ENCODE measurements around the gene GRID1.

DNA sequence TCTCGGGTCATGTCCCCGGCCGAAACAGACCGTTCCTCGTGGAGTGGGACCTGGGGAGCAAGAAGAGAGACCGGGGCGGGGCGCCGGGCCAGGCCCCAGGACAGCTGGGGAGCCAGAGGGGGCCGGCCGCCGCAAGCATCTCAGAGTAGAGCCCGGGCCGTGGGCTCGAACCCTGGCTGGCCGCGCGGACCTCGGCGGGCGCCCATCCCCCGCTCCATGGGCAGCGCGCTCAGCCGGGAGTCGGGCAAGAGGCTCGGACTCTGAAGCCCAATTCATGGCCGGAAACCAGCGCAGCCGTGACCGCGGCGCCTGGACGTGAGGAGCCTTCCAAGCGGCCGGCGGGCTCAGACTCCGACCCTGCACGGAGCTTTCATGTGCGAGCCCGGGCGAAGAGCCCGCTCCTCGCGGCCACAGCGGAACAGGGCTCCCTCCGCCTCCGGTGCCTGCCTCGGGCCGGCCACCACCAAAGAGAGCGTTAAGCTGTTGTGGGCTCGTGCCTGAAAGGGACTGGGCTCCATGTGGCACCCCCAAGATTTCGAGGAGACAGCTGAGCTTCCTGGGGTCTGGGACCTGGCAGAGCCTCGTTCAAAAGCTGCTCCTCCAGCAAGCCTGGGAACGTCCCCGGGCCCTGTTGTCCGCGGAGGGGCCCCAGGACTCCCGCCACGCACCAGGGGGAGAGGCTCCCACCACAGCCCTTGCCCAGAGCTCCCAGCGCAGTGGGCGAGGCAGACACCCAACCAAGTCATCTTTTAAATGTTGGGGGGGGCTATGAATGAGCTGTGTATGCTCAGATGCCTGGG, 757 bp upstream of the GRID1 start:
- TF ChIP-seq PAX5 (IDR thresholded peaks at IDR 0.05; ENCODE audit: insufficient read depth, low read length, severe bottlenecking) = no peak
- TF ChIP-seq TAF1 (IDR thresholded peaks at IDR 0.05; ENCODE audit: low read depth, low read length) = no peak

Measured in GM12891 (cell line).